Activated CD4-positive, alpha-beta T cell treated with anti-CD3 and anti-CD28 coated beads for 1 hour (primary cell): ENCODE data around the gene PECR.

ENCODE experiments used
- DNase-seq: peaks from one replicate; pipeline ENCODE4 v3.0.0-alpha.2; 2020

The PECR gene

DNA sequence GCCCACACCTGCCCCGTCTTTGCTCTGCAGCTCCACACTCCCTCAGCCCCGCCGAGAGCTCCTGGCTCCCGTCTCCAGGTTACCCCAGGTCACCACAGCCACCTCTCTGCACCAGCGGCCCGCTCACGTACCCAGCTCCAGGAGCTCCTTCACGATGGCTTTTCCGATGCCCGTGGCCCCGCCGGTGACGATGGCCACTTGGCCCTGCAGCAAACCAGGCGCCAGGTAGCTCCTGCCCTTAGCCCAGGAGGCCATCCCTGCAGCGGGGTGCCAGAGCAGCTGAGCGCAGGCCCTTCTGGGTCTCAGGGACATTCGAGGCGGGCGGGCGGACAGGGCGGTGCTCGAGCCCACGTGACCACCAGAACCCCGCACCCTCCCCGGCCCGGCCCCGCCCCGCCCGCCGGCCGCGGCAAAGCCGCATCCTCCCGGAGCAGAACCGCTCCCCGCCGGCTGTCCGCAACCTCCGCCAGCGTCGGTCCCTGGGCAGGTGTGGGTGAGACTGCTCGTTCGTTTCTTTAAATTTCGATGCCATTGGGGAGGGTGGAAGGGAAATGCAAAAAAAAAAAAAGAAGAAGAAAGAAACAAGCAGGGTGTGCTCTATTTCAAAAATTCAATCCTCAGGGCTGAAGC, at the start of gene PECR, which contains the start of gene TMEM169:
Gene PECR (minus strand): TSS at position 323 of the 630 bp plus-strand sequence. CDS start 68 bp downstream, at position 255.
Gene TMEM169 (plus strand): TSS at position 433 of the 630 bp plus-strand sequence. CDS start 14,045 bp downstream, outside the sequence.
- peak; percentile 59 for DNase-seq

DNA sequence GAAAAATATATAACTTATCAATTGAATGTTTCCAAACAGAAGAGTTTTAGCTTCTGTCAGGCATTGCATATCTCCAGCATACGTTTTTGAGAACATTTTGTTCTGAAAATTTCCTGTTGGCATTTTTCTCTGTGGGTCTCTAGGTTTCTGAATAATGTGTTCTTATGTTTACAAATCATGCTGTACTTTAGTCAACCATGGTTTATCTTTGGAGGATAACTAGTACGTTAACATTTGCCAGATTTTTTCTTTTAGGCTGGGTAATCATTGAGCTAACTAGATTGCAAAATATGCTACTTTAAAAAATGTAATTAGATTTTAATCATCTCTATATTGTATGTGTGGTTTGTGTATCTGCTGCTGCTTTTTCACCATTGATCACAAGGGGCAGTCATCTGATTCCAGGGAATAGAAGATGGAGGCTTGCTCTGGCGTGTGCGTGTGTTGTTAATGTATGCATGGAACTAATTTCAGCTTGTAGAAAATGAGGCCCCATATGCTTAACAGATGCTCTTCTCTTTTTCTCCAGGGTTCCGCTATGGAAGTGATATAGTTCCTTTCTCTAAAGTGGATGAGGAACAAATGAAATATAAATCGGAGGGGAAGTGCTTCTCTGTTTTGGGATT, 48.9 kb upstream of the PECR start:
- DNase-seq, result no peak

DNA sequence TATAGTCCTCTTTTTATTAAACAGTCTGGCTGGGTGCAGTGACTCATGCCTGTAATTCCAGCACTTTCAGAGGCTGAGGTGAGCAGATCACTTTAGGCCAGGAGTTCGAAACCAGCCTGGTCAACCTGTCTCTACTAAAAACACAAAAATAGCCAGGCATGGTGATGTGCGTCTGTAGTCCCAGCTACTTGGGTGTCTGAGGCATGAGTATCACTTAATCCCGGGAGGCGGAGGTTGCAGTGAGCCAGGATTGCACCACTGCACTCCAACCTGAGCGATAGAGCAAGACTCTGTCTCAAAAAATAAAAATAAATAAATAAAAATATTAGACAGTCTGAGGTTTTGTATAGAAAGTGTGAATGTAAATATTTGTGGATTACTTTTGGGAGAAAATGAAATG, 45.3 kb upstream of the PECR start:
- DNase-seq, result no peak

DNA sequence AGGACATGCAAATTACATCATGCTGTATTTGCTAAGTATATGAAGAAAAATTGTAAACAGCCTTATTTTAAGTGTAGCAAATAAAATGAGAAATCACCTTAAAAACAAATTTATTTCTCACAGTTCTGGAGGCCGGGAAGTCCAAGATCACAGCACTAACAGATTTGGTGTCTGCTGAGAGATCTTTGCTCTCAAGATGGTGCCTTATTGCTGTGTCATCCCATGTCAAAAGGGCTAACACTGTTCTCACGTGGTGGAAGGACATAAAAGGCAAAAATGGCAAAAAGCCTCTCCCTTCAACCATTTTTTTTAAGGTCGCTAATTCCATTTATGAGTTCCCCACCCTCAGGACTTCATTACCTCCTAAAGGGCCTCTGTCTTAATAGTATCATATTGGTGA, 39.6 kb upstream of the PECR start:
- DNase-seq, result no peak

DNA sequence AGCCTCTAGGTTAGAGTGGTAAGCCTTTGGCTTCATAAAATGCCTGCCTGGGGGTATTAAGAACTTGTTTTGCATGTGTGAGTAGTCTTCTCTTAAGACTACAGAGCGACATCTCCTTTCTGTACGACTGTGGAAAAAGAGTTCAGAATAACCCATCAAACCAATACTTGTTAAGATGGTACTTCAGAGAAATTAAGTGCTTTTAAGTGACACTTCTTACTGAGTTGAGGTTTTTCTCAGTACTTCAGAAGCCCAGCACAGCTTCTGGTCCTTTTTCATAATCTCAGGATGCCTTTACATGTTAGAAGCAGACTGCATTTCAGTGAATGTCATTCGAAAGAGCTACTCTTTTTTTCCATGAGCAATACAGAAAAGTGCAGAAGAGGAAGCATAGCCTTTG, 38.4 kb upstream of the PECR start:
- no peak for DNase-seq

DNA sequence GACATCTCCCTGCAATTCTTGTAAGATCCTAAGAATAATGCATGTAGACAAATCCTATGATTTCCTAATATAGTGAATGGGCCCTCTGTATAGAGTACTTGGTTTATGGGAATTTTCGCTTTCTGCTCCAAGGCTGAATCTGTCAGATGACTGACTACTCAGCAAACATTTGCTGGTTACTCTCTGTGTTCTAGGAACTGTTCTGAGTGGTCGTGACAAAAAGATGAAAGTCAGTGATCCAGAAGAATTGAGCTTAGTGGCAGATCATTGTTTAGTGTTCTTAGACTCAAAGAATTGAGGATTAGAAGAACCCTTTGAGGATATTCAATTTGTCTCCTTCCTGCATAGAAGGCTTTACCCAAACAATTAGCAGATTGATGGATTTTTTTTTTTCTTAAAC, 37.5 kb upstream of the PECR start:
- no peak for DNase-seq

DNA sequence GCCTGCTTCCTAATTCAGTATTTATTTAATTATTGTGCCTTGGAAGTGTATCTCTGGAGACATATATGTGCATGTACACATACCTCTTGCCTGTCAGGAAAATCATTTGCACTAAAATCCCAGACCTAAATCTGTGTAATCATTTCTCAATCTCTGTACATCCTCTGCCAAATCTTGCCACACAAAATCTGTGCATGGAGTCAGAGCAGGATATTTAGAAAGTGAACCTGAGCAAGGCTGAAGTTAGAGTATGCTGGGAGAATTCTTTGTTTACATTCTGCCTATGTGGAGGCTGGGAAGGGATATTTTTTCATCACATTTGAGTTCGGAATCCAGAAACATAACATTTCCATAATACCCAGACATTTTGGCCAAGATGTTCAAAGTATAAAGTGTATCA, 36.9 kb upstream of the PECR start:
- no peak for DNase-seq

DNA sequence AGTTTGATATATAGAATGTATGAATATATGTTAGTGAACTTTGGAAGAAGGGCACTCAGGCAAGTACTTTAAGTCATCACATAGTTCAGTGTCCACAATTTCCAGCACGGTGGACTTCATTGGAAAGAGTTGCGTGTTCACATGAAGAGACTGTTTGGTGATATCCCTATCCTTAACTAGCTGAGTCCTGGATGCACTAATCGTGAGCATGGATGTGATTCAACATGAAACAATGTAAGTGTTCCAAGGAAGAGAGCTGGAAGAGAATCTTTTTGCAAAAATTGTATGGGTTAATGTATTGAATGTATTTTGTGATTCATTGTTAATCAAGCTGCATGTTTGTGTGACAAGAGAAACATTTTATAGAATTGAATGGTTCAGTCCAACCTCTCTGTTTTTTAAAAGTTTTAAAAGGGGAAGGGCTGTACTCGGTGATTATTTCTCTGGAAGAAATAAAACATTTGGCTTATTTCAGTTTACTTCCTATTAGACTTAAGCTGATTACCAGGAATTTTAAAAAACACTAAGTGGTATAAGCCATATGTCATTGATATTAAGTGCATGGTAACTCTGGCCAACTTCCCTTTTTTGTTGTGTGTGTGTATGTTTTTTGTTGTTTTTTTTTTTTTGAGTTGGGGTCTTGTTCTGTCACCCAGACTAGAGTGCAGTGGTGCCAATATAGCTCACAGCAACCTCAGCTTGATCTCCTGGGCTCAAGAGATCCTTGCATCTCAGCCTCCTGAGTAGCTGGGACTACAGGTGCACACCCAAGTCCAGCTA, 36.1 kb upstream of the PECR start:
- DNase-seq, result no peak

DNA sequence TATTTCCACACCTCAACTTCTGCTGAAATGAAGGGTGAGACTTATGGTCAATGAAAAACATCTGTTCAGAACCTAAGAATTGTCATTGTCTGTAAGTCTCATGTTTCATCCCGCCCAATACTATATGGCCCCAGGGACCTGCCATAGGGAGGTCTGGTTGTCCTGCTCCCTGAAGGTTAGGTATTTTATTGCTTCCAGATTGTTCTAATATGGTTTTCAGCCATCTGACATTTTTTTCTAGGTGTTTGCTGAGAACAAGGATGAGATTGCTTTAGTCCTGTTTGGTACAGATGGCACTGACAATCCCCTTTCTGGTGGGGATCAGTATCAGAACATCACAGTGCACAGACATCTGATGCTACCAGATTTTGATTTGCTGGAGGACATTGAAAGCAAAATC, 34.8 kb upstream of the PECR start:
- DNase-seq, result no peak

DNA sequence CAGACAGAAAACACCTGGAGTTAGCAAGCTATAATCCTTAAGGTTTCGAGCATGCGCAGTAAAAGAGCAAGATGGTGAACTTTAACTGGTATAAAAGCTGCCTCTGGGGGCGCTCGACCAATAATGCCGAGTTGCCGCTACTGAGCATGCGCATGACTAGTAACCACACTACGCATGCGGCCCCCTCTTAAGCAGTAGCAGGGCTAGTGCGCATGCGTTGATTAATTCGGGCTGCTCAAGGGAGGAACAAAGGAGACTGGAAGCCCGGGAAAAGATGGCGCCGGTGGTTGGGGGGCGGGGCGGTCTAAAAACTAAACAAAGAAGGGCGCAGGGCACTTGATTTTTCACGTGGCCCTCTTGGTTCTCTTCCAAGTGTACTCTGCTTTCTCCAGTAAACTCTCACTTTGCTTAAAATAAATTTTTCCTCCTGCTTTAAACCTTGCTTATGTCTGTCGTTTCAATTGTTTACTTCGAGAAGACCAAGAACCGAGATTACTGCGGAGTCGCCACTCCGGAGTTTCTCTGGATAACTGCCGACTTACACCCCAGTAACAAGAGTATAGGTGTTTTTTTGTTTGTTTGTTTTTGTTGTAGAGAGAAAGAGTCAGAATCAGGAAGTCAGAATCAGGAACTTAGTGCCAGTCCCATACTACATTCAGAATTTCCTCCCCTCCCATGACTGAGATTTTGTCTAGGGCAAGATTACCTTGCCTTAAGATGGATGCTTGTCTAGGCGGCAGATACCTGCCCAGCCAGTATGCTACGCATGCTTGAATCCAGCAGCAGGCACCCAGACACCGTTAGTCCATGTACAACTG, 33.3 kb upstream of the PECR start:
- DNase-seq, result peak; percentile 95

DNA sequence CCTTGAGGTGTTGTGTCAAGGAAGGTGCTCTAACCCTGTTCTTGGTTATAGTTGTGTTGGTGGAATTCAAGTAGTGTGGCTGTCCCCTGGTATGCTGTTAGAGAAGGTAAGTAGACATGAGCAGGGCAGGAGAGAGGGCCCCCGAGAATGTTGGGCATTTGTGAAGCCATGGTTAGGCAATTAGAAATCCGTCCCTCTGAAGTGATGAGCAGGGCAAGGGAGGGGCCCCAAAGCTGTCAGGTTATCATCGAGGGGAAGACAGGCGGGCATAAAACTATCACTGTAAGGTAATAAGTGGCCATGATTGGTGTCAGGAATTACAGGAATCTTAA, 32.7 kb upstream of the PECR start:
- DNase-seq, result no peak

DNA sequence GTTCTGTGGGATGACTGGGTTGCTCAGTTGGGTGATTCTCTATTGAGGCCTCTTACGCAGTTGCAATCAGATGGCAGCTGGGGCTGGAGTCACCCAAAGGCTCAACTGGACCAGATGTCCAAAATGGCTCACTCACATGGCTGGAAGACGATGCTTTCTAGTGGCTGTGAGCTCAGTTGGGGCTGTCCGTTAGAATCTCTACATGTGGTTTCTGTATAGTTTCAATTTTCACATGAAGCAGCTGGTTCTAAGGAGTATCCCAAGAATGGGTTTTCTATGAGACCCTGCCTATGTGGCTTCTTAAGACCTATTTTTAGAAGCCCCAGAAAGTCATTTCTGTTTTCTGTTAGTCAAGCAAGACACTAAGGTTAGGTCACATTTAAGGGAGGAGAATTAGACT, 32.0 kb upstream of the PECR start:
- no peak for DNase-seq

DNA sequence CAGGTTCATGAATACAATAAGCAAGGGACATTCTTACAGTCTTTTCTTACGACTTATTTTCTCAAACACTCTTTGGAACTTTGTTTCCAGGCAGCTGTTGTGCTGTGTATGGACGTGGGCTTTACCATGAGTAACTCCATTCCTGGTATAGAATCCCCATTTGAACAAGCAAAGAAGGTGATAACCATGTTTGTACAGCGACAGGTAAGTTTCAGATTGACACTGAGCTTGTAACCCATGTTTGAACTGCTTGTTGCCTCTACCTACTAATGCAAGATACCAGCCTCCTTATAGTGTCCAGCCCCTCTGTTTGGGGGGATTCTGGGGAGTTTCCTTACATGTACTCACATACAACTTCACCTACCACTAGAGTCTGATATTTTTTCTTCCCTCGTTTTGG, 31.3 kb upstream of the PECR start:
- no peak for DNase-seq

DNA sequence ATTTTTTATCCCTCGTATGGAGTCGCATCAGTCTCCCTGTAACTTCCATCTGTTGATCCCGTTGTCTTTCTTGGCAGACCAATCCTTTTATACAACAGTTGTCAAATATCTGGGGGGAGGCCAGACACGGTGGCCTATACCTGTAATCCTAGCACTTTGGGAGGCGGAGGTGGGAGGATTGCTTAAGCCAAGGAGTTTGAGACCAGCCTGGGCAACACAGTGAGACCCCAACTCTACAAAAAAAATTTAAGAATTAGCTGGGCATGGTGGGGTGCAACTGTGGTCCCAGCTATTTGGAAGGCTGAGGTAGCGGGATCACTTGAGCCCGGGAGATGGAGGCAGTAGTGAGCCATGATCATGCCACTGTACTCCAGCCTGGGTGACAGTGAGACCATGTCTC, 29.5 kb upstream of the PECR start:
- DNase-seq, result no peak

DNA sequence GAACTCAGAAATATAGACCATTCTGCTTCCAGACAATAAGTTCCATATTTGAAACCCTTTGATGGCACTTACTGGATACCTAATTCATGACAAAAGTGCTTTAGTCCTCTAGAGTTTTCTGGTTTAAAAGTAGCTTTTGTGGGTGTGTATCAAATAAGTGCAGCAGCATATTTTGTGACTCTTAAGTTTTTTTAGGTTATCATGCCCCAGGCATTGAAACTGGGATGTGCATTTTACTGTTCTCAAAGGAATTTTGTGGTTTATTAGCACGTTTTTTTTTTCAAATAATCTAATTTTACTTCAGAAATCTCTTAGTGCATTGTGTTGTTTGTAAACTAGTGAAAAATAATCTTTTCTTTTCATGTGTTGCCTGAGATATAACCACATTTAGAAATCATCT, 29.0 kb upstream of the PECR start:
- DNase-seq, result no peak

DNA sequence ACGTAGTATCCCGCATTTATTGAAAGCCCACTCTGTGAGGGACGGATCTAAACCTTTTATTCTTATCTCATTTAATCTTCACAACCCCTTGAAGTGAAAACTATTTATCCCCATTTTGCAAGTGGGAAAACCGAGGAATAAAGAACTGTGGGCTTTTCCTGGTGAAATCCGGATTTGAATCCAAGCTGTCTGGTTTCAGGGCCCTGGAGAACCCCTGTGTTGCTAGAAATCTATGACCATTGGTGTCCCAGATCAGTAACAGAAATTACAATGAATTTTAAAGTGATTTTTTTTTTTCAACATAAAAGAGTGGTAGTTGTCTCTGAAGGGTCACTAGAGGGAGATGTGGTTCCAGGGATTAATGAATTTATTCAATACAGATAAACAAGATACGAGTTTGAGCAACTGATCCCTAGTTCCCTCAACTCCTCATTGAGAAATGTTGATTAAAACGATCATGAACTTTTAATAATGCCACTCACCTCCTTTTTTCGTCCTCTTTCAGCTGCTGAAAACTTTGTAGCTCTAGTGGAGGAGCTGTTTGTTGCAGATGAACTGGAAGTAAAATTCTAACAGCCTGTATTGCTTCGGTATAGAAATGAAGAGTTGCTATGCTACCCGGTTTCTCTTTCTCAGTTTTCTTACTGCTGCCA, 28.5 kb upstream of the PECR start:
- DNase-seq, result no peak

DNA sequence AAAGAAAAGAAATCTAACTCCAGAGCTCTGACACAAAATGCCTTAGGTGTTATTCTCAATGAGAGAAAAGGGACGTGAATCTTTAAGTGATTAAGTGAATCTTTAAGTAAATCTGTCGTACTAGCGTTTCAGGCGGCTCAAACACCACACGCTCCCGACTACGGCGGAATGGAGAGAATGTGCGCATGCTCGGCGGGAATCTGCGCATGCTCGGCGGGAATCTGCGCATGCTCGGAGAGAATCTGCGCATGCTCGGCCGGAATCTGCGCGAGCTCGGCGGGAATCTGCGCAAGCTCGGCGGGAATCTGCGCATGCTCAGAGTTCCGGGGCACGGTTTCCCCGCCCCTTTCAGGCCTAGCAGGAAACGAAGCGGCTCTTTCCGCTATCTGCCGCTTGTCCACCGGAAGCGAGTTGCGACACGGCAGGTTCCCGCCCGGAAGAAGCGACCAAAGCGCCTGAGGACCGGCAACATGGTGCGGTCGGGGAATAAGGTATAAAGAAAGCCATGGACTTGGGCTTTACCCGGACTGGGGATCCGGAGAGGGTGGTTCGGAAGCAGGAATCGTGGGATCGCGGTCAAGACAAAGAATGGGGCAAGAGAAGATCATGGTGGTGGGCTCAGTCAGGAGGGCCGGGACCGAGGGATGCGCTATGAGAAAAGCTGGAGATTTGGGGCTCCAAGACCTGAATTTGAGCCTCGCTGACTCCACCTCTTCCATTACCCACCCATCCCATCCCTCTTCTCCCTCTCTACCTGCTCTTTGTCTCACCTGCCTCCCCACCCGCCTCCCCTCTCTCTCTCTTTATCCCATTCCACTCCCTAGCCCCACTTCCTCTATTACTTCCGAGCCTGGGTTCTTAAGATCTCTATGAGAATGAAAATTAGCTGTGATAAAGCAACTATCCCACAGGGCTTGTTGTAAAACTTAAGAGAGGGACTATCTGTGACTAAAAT, 27.6 kb upstream of the PECR start, which contains the start of gene XRCC5:
Gene XRCC5 (plus strand): TSS at position 382 of the 955 bp plus-strand sequence. CDS start 89 bp downstream, at position 471.
- DNase-seq, result peak; percentile 96

DNA sequence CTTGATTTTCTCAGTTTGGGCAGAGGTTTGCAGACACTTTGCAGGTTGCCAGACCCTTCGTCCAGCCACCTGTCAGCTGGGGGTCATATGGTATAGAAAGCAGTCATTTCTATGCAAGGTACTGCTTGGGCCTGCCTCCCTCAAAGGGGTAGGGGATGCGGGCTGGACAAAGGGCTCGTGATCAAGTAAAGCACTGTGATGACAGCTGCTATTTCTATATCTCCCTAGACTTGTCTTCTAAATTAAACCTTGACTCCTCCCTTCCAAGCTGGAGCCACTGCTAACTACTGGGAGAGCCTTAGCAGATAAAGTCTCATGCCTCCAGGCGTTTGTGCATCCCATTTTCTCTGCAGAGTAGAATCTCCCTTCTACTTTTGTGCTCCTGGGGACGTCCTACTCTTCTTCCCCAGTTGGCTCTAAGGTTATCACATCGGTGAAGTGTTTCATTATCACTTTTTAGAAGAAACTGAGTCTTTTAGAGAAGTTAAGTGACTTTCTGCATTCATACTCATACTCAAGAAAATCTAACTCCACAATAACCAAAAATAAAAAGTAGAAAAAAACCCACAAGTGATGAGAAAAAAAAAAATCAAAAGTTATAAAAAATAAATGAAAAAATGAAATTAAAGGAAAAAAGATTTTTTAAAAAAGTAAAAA, 26.8 kb upstream of the PECR start:
- no peak for DNase-seq

DNA sequence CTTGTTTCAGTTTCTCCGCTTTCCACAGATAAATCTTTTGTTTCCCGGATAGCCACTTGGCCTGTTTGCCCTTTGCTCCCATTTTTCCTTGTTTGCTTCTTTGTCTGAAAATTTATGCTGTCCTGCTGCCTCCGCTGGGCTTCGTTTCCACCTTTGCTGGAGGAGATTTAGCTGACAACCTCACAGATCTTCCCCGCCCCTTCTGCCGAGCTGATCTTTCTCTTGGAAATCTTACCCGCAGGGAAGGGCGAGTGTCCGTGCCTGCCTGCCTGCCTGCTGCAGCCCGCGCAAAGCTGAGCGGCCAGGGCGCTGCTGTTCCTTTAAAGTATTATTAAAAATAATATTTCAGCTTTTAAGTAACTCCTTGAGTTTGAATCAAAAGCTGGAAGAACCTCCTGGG, 26.2 kb upstream of the PECR start:
- DNase-seq, result no peak

DNA sequence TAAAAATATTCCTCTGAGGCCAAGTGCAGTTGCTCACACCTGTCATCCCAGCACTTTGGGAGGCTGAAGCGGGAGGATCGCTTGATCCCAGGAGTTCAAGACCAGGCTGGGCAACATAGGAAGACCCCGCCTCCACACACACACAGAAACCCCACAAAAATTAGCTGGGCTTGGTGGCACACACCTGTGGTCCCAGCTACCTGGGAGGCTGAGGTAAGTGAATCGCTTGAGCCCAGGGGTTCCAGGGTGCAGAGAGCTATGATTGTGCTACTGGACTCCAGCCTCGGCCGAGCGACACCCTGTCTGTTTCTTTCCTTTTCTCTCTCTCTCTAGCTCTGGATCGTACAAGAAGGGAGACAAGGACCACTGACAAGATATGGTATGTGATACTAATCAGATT, 25.7 kb upstream of the PECR start:
- no peak for DNase-seq

DNA sequence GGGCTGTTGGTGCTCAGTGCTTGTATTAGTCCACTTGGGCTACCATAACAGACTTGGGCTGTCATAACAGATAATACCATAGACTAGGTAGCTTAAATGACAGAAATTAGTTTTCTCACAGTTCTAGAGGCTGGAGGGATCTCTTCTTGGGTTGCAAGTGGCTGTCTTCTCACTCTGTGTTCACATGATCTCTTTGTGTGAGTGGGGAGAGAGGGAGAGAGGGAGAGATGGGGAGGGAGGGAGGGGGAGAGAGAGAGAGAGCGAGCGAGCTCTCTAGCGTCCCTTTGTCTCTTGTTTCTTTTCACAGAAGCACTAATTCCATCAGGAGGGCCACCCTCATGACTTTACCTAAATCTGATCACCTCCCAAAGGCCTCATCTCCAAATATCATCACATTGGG, 23.1 kb upstream of the PECR start:
- no peak for DNase-seq
